ENCODE measurements around the gene HOXB13.

HOXB13 gene

GRCh38 chr17:48711128-48711527 lies 17.4 kb downstream of the HOXB13 start:
- DNase-seq (ENCODE audit: low read depth in 2 of 2) = no peak

- DNase-seq (ENCODE audit: low read depth in 2 of 2) = no peak
Observed at GRCh38 chr17:48704361-48705248, 23.9 kb downstream of the HOXB13 start.

GRCh38 chr17:48701864-48702532 lies 26.6 kb downstream of the HOXB13 start:
- DNase-seq (ENCODE audit: low read depth in 2 of 2) = no peak

GRCh38 chr17:48693178-48693577 lies 35.4 kb downstream of the HOXB13 start:
- no peak for DNase-seq (ENCODE audit: low read depth in 2 of 2)

- DNase-seq (ENCODE audit: low read depth in 2 of 2) = no peak
Observed at GRCh38 chr17:48692049-48692448, 36.5 kb downstream of the HOXB13 start.

- DNase-seq (ENCODE audit: low read depth in 2 of 2) = no peak
Observed at GRCh38 chr17:48690655-48691054, 37.9 kb downstream of the HOXB13 start.

- no peak for DNase-seq (ENCODE audit: low read depth in 2 of 2)
Observed at GRCh38 chr17:48681609-48682008, 46.9 kb downstream of the HOXB13 start.

- DNase-seq (ENCODE audit: low read depth in 2 of 2) = no peak
Observed at GRCh38 chr17:48679385-48680096, 49.0 kb downstream of the HOXB13 start.

- peak; percentile 61 to 67 for DNase-seq (ENCODE audit: low read depth in 2 of 2)
Observed at GRCh38 chr17:48678141-48678971, 50.2 kb downstream of the HOXB13 start.

GRCh38 chr17:48676963-48677558 lies 51.5 kb downstream of the HOXB13 start:
- no peak for DNase-seq (ENCODE audit: low read depth in 2 of 2)
